Stimulated activated CD4-positive, alpha-beta T cell treated with anti-CD3 and anti-CD28 coated beads, Interleukin-12 subunit alpha, Interleukin-12 subunit beta, amount 100 ng/mL, for 24 hours (primary cell): Measurements from ENCODE around the gene KLF8.

Experiments
- DNase-seq, 2 experiments: peaks; one replicate each; pipeline ENCODE4 v3.0.0-alpha.2; 2020; ENCODE audit warnings: low read depth in 2 of 2

KLF8 gene

GRCh38 chrX:56309881-56310280 is 77.7 kb downstream of the KLF8 start:
- DNase-seq, result no peak

DNA sequence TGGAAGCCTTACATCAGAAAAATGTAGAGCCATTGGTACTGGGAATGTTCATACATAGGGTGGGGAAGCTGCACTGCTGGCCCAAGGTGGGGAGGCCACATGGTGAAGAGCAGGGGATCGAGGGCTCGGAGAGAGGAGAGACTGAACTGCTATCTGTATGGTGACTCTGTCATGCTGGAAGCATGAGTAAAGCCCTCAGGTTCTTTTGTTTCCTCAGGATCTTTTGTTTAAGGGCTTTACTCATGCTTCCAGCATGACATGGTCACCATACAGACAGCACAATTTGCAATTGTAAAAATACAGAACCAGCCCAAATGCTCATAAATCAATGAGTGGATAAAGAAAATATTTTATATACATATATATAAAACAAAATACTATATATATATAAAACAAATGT is 78.4 kb downstream of the KLF8 start:
- DNase-seq, result no peak

GRCh38 chrX:56313308-56313707 is 81.2 kb downstream of the KLF8 start:
- no peak for DNase-seq

DNA sequence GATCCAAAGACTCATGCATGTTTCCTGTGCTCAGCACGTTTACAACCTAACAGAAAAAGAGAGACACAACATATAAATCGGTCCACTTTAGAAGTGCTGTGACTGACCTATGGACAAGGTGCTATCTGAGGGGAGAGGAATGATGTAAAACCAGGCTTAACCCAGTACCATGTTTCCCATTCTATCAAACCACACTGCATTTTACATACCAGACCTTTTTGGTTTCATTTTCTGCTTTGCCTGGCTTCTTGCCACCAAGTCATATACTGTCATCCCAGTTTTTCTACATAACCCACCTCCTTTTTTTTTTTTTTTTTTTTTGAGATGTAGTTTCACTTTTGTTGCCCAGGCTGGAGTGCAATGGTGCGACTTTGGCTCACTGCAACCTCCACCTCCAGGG is 82.2 kb downstream of the KLF8 start:
- DNase-seq, result no peak

DNA sequence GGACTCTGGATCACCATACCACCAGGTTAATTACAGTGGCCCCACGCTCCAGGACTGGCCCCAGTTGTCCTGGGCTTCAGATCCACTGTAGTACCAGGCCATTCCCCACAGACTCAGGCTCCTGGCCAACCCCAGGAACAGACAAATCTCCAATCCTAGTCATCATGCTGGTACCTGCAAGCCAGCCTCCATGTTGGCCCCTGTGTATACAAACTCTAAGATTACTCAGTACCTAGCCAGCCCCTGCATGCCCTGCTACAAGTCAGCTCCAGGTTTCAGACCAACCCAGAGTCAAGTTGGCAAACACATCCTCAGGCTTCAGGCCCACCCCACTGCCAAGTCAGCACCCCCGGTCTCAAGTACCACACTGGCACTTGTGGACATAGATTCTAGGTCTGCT is 85.9 kb downstream of the KLF8 start:
- DNase-seq, result no peak

- DNase-seq, result no peak
Observed at GRCh38 chrX:56319165-56319564, 87.0 kb downstream of the KLF8 start.
